ENCODE results near the gene TMEM8B. TPM values are rescaled to one million over a fixed set of nuclear protein-coding genes. Genes with fewer than 3 reads are reported as not detected.

The TMEM8B gene
- total RNA-seq, 1 donor, result 0.86 TPM

- peak overlapping the region; percentile 39 for H3K4me3 ChIP-seq (ENCODE audit: low read depth, low read length)
- peak; percentile 90 for DNase-seq (ENCODE audit: low read depth)
- peak; percentile 85 for TF ChIP-seq CTCF (IDR thresholded peaks at IDR 0.05; ENCODE audit: insufficient read depth, low read depth, low read length)
Observed at GRCh38 chr9:35790385-35791296, 38.4 kb upstream of the TMEM8B start.

- peak; percentile 42 for DNase-seq (ENCODE audit: low read depth)
- TF ChIP-seq CTCF (IDR thresholded peaks at IDR 0.05; ENCODE audit: insufficient read depth, low read depth, low read length), result no peak
- peak within 1 kb of the TSS; percentile 60 for H3K4me3 ChIP-seq (ENCODE audit: low read depth, low read length)
Observed at GRCh38 chr9:35791297-35791921, 37.6 kb upstream of the TMEM8B start, which contains the start of gene NPR2. NPR2 (plus strand) TSS chr9:35791591; CDS start chr9:35792409, 818 bp downstream.

GRCh38 chr9:35792024-35792813 lies 36.8 kb upstream of the TMEM8B start:
- peak overlapping the region; percentile 60 for H3K4me3 ChIP-seq (ENCODE audit: low read depth, low read length)
- DNase-seq (ENCODE audit: low read depth), result no peak
- TF ChIP-seq CTCF (IDR thresholded peaks at IDR 0.05; ENCODE audit: insufficient read depth, low read depth, low read length), result no peak

- TF ChIP-seq CTCF (IDR thresholded peaks at IDR 0.05; ENCODE audit: insufficient read depth, low read depth, low read length), result no peak
- no peak for DNase-seq (ENCODE audit: low read depth)
- peak overlapping the region; percentile 60 for H3K4me3 ChIP-seq (ENCODE audit: low read depth, low read length)
Observed at GRCh38 chr9:35792826-35793225, 36.2 kb upstream of the TMEM8B start.

- no peak for TF ChIP-seq CTCF (IDR thresholded peaks at IDR 0.05; ENCODE audit: insufficient read depth, low read depth, low read length)
- no peak for DNase-seq (ENCODE audit: low read depth)
- H3K4me3 ChIP-seq (ENCODE audit: low read depth, low read length), result peak overlapping the region; percentile 60
Observed at GRCh38 chr9:35793461-35793860, 35.6 kb upstream of the TMEM8B start.

- DNase-seq (ENCODE audit: low read depth), result no peak
- no peak for TF ChIP-seq CTCF (IDR thresholded peaks at IDR 0.05; ENCODE audit: insufficient read depth, low read depth, low read length)
- no peak overlapping the region for H3K4me3 ChIP-seq (ENCODE audit: low read depth, low read length)
Observed at GRCh38 chr9:35795695-35796094, 33.3 kb upstream of the TMEM8B start.
